GM19397 (cell line): ENCODE results near the gene RXFP4.
"Not testable (repeated sequence)": the region's sequence is repeated elsewhere in the genome, so short reads cannot be mapped to it uniquely, and the experiment has no call there.

Source experiments
- ATAC-seq: cut with Tn5 transposase; IDR thresholded peaks from one replicate; pipeline ENCODE4 v1.9.1; 2021; ENCODE audit warnings: mild to moderate bottlenecking, moderate library complexity; ENCODE audit not compliant: unreplicated experiment

The RXFP4 gene

GRCh38 chr1:155976913-155977689 lies 35.7 kb downstream of the RXFP4 start:
- no peak for ATAC-seq

GRCh38 chr1:155977690-155978324 lies 36.4 kb downstream of the RXFP4 start:
- no peak for ATAC-seq

GRCh38 chr1:155978325-155978972 lies 37.0 kb downstream of the RXFP4 start, which contains the start of gene ARHGEF2:
Gene ARHGEF2, minus strand, starts transcription at chr1:155978547. Its CDS starts 120 bp downstream, at chr1:155978427.
- ATAC-seq, result no peak

- ATAC-seq, result no peak
These were observed 37.6 kb downstream of the RXFP4 start for GRCh38 chr1:155978973-155979429.

- ATAC-seq, result no peak
These were observed 38.3 kb downstream of the RXFP4 start for GRCh38 chr1:155979597-155980343.

- ATAC-seq, result no peak
These were observed 40.0 kb downstream of the RXFP4 start for GRCh38 chr1:155981266-155982088.

- no peak for ATAC-seq
These were observed 40.7 kb downstream of the RXFP4 start for GRCh38 chr1:155982106-155982505.

GRCh38 chr1:155983191-155984024 lies 42.0 kb downstream of the RXFP4 start:
- ATAC-seq, result no peak

- ATAC-seq, result no peak
These were observed 42.9 kb downstream of the RXFP4 start for GRCh38 chr1:155984341-155984740.

GRCh38 chr1:155984903-155985645 lies 43.6 kb downstream of the RXFP4 start:
- not testable (repeated sequence) for ATAC-seq

- ATAC-seq, result no peak
These were observed 48.0 kb downstream of the RXFP4 start for GRCh38 chr1:155989242-155990004.

GRCh38 chr1:155990005-155990739 lies 48.7 kb downstream of the RXFP4 start:
- ATAC-seq, result no peak
